Nephron progenitor cell (in vitro differentiated cells): ENCODE measurements around the gene PRPH.
A peak's percentile ranks its signal among the peaks of the same experiment; 100 is the strongest.
"Not testable (repeated sequence)": the region's sequence is repeated elsewhere in the genome, so short reads cannot be mapped to it uniquely, and the experiment has no call there.

Source experiments
- DNase-seq: peaks from one replicate; pipeline ENCODE4 v3.0.0; 2021
- H3K27ac Mint-ChIP-seq: 2 replicates; pipeline ENCODE4 v1.8.0; 2021; ENCODE audit warnings: mild to moderate bottlenecking, moderate library complexity, mixed read lengths
- H3K27me3 Mint-ChIP-seq: 2 replicates; pipeline ENCODE4 v1.8.0; 2021; ENCODE audit warnings: mild to moderate bottlenecking, low read depth, mixed read lengths; ENCODE audit not compliant: poor library complexity
- H3K36me3 Mint-ChIP-seq: 2 replicates; pipeline ENCODE4 v1.8.0; 2021; ENCODE audit warnings: low read depth, mixed read lengths
- H3K4me1 Mint-ChIP-seq: 2 replicates; pipeline ENCODE4 v1.8.0; 2021; ENCODE audit warnings: mixed read lengths
- H3K4me3 Mint-ChIP-seq: 2 replicates; pipeline ENCODE4 v1.8.0; 2021; ENCODE audit warnings: mild to moderate bottlenecking, moderate library complexity, mixed read lengths
- H3K9me3 Mint-ChIP-seq: 2 replicates; pipeline ENCODE4 v1.8.0; 2021; ENCODE audit warnings: mild to moderate bottlenecking, moderate library complexity, mixed read lengths
- TF ChIP-seq, protein P1 (sequence below): fragments of 200-600 bp; sonication (generic); IDR thresholded peaks from 2 replicates; pipeline ENCODE4 v1.5.0; 2021; ENCODE audit warnings: antibody characterized with exemption

Gene PRPH

GRCh38 chr12:49305762-49306510 lies 11.0 kb downstream of the PRPH start:
- Mint-ChIP-seq H3K9me3 (no peaks in the 10 kb centered on the region), H3K27me3 (peaks cover 71% of the 10 kb centered on the region), H3K27ac (no peak overlapping the region), H3K36me3 (no peaks in the 10 kb centered on the region), H3K4me1 (no peaks in the 10 kb centered on the region), H3K4me3 (no peak overlapping the region)
- TF ChIP-seq, protein P1, sequence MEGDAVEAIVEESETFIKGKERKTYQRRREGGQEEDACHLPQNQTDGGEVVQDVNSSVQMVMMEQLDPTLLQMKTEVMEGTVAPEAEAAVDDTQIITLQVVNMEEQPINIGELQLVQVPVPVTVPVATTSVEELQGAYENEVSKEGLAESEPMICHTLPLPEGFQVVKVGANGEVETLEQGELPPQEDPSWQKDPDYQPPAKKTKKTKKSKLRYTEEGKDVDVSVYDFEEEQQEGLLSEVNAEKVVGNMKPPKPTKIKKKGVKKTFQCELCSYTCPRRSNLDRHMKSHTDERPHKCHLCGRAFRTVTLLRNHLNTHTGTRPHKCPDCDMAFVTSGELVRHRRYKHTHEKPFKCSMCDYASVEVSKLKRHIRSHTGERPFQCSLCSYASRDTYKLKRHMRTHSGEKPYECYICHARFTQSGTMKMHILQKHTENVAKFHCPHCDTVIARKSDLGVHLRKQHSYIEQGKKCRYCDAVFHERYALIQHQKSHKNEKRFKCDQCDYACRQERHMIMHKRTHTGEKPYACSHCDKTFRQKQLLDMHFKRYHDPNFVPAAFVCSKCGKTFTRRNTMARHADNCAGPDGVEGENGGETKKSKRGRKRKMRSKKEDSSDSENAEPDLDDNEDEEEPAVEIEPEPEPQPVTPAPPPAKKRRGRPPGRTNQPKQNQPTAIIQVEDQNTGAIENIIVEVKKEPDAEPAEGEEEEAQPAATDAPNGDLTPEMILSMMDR = no peak
- no peak for DNase-seq

DNA sequence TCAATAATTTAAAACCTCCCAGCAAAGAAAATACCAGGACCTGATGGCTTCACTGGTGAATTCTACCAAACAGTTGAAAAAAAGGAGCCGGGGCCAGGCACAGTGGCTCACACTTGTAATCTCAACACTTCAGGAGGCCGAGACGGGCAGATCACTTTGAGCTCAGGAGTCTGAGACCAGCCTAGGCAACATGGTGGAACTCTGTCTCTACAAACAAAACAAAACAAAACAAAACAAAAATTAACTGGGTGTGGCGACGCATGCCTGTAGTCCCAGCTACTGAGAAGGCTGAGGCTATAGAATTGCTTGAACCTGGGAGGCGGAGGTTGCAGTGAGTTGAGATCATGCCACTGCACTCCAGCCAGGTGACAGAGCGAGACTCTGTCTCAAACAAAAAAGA lies 14.4 kb downstream of the PRPH start:
- Mint-ChIP-seq H3K36me3 (no peaks in the 10 kb centered on the region), H3K9me3 (no peaks in the 10 kb centered on the region), H3K27ac (no peak overlapping the region), H3K27me3 (peaks cover 64% of the 10 kb centered on the region), H3K4me1 (no peaks in the 10 kb centered on the region), H3K4me3 (no peak overlapping the region)
- TF ChIP-seq, protein P1 = no peak
- no peak for DNase-seq

- H3K4me1 Mint-ChIP-seq, DNase-seq, H3K36me3 Mint-ChIP-seq, H3K9me3 Mint-ChIP-seq, H3K27ac Mint-ChIP-seq, H3K4me3 Mint-ChIP-seq: not testable (repeated sequence)
- H3K27me3 Mint-ChIP-seq = peaks cover 70% of the 10 kb centered on the region
Observed at GRCh38 chr12:49310451-49311000, 15.6 kb downstream of the PRPH start.

DNA sequence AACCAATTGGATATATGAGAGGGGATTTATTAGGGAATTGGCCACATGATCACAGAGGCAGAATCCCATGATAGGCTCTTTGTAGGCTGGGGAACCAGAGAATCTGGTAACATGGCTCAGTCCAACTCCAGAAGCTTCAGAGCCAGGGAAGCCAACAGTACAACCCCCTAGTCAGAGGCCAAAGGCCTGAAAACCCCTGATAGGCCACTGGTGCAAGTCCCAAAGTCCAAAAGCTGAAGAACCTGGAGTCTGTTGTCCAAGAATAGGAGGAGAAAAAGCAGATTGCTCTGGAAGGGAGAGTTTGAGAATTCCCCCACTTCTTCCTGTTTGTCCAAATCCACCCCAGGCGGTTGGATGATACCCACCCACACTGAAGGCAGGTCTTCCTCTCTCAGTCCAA lies 19.9 kb downstream of the PRPH start:
- no peaks in the 10 kb centered on the region for H3K9me3 Mint-ChIP-seq
- H3K4me1 Mint-ChIP-seq = no peaks in the 10 kb centered on the region
- DNase-seq = no peak
- H3K36me3 Mint-ChIP-seq = no peaks in the 10 kb centered on the region
- no peak overlapping the region for H3K27ac Mint-ChIP-seq
- peaks cover 52% of the 10 kb centered on the region for H3K27me3 Mint-ChIP-seq
- H3K4me3 Mint-ChIP-seq = no peak overlapping the region
- TF ChIP-seq, protein P1 = no peak

DNA sequence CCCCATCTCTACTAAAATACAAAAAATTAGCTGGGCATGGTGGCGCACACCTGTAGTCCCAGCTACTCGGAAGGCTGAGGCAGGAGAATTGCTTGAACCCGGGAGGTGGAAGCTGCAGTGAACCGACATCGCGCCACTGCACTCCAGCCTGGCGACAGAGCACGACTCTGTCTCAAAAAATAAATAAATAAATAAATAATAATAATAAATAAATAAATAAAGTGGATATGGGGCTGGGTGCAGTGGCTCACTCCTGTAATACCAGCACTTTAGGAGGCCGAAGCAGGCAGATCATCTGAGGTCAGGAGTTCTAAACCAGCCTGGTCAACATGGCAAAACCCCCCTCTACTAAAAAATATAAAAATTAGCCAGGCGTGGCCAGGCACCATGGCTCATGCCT lies 22.2 kb downstream of the PRPH start:
- not testable (repeated sequence) for H3K27ac Mint-ChIP-seq, DNase-seq, H3K4me3 Mint-ChIP-seq, H3K36me3 Mint-ChIP-seq, H3K9me3 Mint-ChIP-seq, H3K4me1 Mint-ChIP-seq
- peaks cover 62% of the 10 kb centered on the region for H3K27me3 Mint-ChIP-seq

- H3K9me3 Mint-ChIP-seq, H3K36me3 Mint-ChIP-seq, DNase-seq, H3K27ac Mint-ChIP-seq: not testable (repeated sequence)
- H3K4me3 Mint-ChIP-seq = peak overlapping the region; percentile 8
- peaks cover 25% of the 10 kb centered on the region for H3K4me1 Mint-ChIP-seq
- peaks cover 39% of the 10 kb centered on the region for H3K27me3 Mint-ChIP-seq
Observed at GRCh38 chr12:49320411-49321103, 25.6 kb downstream of the PRPH start.

GRCh38 chr12:49322367-49322707 lies 27.4 kb downstream of the PRPH start:
- TF ChIP-seq, protein P1 = no peak
- Mint-ChIP-seq H3K36me3 (peaks cover 10% of the 10 kb centered on the region), H3K27me3 (peaks cover 39% of the 10 kb centered on the region), H3K9me3 (no peaks in the 10 kb centered on the region), H3K4me1 (peaks cover 25% of the 10 kb centered on the region), H3K4me3 (peak overlapping the region; percentile 99), H3K27ac (no peak overlapping the region)
- no peak for DNase-seq
